GM19324 (cell line): Measurements from ENCODE around the gene AURKA.
"Not testable (repeated sequence)": the region's sequence is repeated elsewhere in the genome, so short reads cannot be mapped to it uniquely, and the experiment has no call there.

Experiments used
- ATAC-seq: cut with Tn5 transposase; IDR thresholded peaks from one replicate; pipeline ENCODE4 v1.9.1; 2021; ENCODE audit warnings: mild to moderate bottlenecking, moderate library complexity; ENCODE audit not compliant: unreplicated experiment, low FRiP score

Gene AURKA

GRCh38 chr20:56360133-56360907 lies 31.7 kb downstream of the AURKA start:
- ATAC-seq = no peak

DNA sequence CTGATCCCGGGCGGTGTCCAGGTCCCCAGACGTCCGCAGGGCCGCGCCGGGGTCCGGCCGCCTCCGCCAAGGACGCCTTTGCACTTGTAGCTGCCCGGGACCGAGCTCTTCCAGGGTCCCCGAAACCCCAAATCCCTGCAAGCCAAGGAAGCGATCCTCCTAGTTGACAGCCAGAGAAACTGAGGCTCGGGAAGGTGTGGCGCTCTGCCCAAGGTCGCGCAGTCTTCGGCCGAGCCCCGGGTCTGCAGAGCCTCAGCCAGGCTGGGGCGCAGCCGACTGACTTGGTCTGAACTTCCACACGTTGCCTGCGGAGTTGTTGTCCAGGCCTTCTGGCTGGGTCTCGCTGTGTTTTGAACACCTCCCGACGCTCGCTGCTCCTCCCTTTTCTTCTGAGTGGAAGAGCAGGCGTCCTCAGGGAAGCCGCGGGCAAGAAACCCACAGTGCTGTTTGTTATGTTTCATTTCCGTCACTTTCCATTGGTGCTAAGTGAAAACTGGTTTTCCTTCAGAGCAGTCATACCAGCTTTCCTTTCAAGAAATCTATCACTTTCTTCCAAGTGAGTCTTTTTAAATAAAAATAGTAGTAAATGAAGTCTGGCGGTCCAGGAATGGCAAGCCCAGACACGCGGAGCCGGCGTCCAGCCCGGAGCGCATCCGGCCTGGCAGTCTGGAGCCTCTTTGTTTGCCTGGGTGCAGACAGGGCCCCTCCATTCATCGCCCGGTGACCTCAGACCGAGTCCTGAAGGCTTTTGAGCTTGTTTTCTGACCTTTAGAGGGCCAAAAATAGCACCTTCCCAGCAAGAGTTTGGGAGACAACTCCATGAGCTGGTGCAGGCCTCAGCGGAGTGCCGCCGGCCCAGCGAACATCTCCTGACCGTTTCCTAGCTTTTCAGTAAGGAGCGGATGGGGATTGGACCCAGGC lies 32.5 kb downstream of the AURKA start:
- ATAC-seq = peak; percentile 15

- ATAC-seq = peak; percentile 98
These were observed 33.3 kb downstream of the AURKA start, which contains the start of gene FAM210B for GRCh38 chr20:56358600-56359211. Gene FAM210B (plus strand): TSS chr20:56358974. CDS start chr20:56359006, 32 bp downstream.

DNA sequence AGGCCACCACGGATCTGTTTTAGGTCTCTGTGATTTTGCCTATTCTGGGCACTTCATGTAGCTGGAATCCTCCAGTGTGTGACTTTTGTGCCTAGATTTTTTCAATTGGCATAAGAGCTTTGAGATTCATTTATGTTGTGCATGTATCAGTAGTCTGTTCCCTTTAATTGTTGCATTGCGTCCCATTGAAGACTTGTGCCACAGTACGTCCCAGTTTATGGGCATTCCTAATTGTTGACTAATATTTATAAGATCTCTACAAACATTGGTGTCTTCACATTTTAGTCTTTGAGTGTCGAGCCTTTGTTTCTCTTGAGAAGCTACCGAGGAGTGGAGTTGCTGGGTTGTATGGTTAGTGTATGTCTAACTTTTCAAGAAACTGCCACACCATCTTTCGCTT lies 33.9 kb downstream of the AURKA start:
- no peak for ATAC-seq

DNA sequence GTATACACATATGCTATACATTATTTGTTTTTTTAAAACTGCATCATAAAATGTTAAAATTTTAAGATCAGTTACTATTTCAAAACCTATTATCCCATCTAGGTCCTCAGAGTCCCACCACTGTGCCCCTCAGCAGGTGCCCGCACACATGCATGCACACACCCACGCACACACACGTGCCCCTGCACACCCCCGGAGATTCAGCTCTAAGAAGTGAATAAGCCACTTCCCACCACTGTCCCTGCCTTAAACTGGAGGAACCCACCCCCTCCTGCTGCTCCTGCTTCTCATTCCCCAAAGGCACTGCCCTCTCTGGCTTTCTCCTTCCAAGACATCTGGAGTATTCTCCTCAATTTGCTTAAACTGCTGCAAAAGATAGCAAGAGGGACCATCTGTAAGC lies 38.7 kb downstream of the AURKA start:
- ATAC-seq = no peak

GRCh38 chr20:56352345-56353055 lies 39.5 kb downstream of the AURKA start:
- ATAC-seq = no peak

DNA sequence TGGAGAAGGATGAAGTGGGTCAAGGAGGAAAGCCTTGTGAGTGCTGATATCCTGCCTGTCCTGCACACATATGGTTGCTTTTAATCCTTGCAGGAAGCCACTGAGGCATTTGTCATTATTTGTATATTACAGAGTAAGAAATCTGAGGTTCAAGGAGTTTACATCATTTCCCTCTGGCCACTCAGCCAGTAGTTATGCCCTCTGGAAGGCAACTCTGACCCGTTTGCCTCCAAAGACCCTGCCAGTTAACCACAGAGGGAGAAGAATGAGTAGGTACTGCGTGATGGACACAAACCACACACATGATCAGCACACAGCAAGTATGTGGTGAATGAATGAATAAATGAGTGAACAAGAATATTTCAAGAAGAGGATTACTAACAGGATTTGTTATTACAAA lies 41.2 kb downstream of the AURKA start:
- no peak for ATAC-seq

DNA sequence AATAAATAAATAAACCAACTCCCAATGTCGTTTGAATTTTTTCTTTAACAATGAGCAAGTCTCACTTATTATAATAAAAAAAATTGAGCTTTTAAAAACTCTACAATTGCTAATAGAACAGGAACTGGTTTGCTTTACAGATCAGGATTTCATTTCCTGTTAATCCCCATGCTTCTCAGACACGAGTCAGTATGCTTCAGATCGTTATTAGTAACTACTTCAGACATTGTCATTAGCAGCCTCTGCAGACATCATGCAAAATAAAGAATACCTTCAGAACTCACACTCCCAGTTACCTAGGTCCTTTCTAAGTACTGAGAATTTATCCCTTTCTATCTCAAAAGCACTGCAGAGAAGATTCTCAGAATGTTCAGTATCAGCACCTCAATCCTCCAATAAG lies 43.3 kb downstream of the AURKA start:
- ATAC-seq = no peak

DNA sequence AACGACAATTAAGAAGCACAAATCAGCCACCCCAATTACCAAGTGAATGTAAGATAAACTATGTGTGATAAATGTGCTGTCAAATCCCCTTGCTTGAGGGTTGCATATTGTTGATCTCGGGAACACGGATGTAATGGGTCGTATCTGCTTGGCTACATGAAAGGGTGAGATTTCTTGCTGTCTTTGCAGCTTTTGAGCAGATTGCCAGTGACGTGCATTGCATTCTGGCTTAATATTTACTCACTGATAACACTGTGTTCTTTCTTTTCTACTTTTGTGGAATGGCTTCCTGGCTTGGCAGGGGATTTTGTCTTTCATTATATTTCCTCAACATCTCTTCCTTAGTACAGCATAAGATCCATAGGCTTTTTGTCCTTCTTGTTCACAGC lies 43.7 kb downstream of the AURKA start:
- no peak for ATAC-seq

GRCh38 chr20:56347628-56348304 lies 44.2 kb downstream of the AURKA start:
- no peak for ATAC-seq

DNA sequence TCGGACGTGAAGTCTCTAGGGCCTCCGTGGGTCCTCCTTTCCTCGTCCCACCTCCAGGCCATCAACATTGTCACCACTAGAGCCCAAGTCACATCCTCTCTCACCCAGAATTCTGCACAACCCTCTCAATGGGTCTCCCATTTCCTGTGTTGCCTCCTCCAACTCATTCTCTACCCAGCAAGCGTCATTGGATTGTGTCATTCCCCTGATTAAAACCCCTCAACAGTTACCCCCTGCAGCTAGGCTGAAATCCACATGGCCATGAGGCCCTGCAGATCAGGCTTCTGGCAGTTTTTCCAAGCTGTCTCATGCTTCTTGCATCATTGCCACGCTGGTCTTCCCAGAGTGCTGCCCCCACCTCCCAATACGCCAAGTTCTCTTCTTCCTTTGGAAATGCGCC lies 46.1 kb downstream of the AURKA start:
- ATAC-seq = no peak

- no peak for ATAC-seq
These were observed 48.1 kb downstream of the AURKA start for GRCh38 chr20:56343861-56344381.

- ATAC-seq = no peak
These were observed 49.2 kb downstream of the AURKA start for GRCh38 chr20:56342783-56343182.

DNA sequence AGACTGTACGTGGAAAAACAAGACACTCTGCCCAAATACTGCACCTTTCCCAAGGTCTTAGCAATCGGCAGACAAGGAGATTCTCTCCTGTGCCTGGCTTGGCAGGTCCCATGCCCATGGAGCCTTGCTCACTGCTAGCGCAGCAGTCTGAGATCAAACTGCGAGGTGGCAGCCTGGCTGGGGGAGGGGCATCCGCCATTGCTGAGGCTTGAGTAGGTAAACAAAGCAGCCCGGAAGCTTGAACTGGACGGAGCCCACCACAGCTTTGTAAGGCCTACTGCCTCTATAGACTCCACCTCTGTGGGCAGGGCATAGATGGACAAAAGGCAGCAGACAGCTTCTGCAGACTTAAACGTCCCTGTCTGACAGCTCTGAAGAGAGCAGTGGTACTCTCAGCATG lies 55.3 kb downstream of the AURKA start:
- not testable (repeated sequence) for ATAC-seq

DNA sequence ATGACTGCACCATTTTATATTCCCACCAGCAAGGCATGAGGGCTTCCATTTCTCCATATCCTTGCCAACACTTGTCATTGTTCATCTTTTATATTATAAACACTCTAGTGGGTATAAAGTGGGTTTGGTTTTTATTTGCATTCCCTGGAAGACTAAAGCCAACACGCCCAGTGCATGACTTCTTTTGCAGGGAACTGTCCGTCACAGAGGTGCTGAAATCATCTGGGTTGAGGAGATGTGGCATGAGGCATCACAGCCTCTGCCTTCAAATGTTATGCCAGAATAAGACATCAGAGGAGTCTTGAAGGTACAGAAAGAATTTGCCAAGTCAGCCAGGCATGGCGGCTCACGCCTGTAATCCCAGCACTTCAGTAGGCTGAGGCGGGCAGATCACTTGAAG lies 63.2 kb downstream of the AURKA start:
- ATAC-seq = no peak

- ATAC-seq = no peak
These were observed 67.2 kb downstream of the AURKA start for GRCh38 chr20:56324806-56325205.

- ATAC-seq = no peak
These were observed 68.4 kb downstream of the AURKA start for GRCh38 chr20:56323656-56324055.

- no peak for ATAC-seq
These were observed 68.8 kb downstream of the AURKA start for GRCh38 chr20:56323206-56323605.

DNA sequence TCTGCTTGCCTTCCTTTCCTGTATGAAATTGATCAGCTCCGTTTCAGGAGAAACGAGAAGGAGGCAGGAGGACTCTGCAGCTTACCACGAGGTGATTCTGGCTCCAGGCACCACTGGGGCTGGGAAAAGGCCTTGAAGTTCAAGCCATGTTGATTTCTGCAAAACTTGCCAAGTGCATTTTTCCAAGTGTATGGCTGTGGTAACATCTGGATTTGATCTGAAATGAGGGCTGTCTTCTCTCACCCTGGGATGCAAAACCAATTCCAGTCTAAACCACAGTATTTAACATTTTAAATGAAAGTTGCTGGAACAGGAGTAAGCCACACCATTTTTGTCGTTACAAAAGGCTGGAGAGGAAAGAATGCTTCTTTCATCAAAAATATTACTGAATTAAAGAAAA lies 69.3 kb downstream of the AURKA start:
- ATAC-seq = no peak
